ENCODE results near the gene ARSI.
"Not testable (repeated sequence)": the region's sequence is repeated elsewhere in the genome, so short reads cannot be mapped to it uniquely, and the experiment has no call there.

ARSI gene

DNA sequence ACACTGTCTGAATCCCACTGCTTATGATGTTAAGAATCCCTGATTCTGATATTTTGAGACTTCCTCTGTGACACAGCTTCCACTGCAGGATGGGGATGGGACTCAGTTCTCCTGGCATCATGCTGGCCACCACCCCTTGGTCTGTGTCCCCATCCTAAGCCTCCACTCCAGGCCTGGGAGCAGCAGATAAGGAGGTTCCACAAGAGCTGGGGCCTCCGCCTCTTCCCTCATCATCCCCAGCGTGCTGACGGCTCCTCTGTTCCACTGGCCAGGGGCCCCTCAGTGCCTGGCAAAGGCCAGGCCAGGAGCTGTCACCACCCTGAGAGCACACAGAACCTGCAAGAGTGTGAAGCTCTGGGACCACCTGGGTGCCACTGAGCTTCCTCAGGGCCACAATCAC is 53.8 kb downstream of the ARSI start:
- H3K4me3 ChIP-seq (ENCODE audit: insufficient read depth, low read length, poor library complexity, severe bottlenecking): no peak overlapping the region

DNA sequence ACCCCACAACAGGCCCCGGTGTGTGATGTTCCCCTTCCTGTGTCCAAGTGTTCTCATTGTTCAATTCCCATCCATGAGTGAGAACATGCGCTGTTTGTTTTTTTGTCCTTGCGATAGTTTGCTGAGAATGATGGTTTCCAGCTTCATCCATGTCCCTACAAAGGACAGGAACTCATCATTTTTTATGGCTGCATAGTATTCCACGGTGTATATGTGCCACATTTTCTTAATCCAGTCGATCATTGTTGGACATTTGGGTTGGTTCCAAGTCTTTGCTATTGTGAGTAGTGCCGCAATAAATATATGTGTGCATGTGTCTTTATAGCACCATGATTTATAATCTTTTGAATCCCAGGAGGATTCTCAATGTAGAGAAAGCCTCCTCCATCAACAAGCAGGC is 54.2 kb downstream of the ARSI start:
- not testable (repeated sequence) for H3K27ac ChIP-seq (ENCODE audit: low read depth, low read length); H3K9me3 ChIP-seq (ENCODE audit: insufficient read depth, low read length); H3F3A ChIP-seq (ENCODE audit: insufficient read depth); H2AFZ ChIP-seq (ENCODE audit: low read depth, low read length, severe bottlenecking); H3K4me2 ChIP-seq (ENCODE audit: low read depth, low read length, poor library complexity, severe bottlenecking); H4K20me1 ChIP-seq (ENCODE audit: low read depth, low read length); H3K79me2 ChIP-seq (ENCODE audit: insufficient read depth, low read length); H3K9me2 ChIP-seq (replicated peaks; ENCODE audit: insufficient read depth, low read length); H3K27me3 ChIP-seq (ENCODE audit: low read length); H3K4me3 ChIP-seq (ENCODE audit: insufficient read depth, low read length, poor library complexity, severe bottlenecking); H3K36me3 ChIP-seq (ENCODE audit: low read length); H3K9ac ChIP-seq (ENCODE audit: low read length)

More for the DNA sequence above, 53.8 kb downstream of the ARSI start:
- H3F3A ChIP-seq (ENCODE audit: insufficient read depth): no peaks in the 10 kb centered on the region
- no peak overlapping the region for H3K4me2 ChIP-seq (ENCODE audit: low read depth, low read length, poor library complexity, severe bottlenecking)
- H3K9me2 ChIP-seq (replicated peaks; ENCODE audit: insufficient read depth, low read length): no peaks in the 10 kb centered on the region
- no peaks in the 10 kb centered on the region for H3K27me3 ChIP-seq (ENCODE audit: low read length)
- no peaks in the 10 kb centered on the region for H3K79me2 ChIP-seq (ENCODE audit: insufficient read depth, low read length)
- H3K9ac ChIP-seq (ENCODE audit: low read length): no peak overlapping the region
- H3K36me3 ChIP-seq (ENCODE audit: low read length): no peaks in the 10 kb centered on the region
- TF ChIP-seq, protein P1, sequence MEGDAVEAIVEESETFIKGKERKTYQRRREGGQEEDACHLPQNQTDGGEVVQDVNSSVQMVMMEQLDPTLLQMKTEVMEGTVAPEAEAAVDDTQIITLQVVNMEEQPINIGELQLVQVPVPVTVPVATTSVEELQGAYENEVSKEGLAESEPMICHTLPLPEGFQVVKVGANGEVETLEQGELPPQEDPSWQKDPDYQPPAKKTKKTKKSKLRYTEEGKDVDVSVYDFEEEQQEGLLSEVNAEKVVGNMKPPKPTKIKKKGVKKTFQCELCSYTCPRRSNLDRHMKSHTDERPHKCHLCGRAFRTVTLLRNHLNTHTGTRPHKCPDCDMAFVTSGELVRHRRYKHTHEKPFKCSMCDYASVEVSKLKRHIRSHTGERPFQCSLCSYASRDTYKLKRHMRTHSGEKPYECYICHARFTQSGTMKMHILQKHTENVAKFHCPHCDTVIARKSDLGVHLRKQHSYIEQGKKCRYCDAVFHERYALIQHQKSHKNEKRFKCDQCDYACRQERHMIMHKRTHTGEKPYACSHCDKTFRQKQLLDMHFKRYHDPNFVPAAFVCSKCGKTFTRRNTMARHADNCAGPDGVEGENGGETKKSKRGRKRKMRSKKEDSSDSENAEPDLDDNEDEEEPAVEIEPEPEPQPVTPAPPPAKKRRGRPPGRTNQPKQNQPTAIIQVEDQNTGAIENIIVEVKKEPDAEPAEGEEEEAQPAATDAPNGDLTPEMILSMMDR (IDR thresholded peaks at IDR 0.05; ENCODE audit: insufficient read depth, low read length, poor library complexity, severe bottlenecking): no peak
- TF ChIP-seq EZH2phosphoT487 (conservative IDR thresholded peaks at IDR 0.05; ENCODE audit: low read length): no peak
- no peak overlapping the region for H3K27ac ChIP-seq (ENCODE audit: low read depth, low read length)
- no peaks in the 10 kb centered on the region for H3K9me3 ChIP-seq (ENCODE audit: insufficient read depth, low read length)
- no peaks in the 10 kb centered on the region for H4K20me1 ChIP-seq (ENCODE audit: low read depth, low read length)
- H2AFZ ChIP-seq (ENCODE audit: low read depth, low read length, severe bottlenecking): no peak overlapping the region

DNA sequence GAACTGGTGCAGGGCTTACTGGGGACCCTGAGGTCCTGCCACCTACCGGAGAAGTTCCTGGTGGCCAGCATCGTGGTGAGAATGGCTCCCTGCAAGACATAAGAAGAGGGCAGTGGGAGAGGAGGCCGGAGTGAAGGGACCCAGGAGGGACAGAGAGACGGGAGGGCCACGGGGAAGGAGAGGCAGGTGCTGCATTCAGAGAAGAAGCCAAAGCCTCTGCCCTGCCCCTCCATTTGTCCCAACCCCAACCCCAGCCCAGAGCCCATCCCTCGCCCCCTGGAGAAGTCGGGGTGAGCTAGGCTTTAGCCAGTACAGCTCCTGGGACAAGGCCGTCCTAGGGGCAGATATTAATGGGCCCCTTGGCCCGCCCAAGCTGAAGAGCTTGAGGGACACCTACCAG is 55.0 kb downstream of the ARSI start:
- Histone ChIP-seq H3K9me3 (ENCODE audit: insufficient read depth, low read length) (no peaks in the 10 kb centered on the region), H3K4me2 (ENCODE audit: low read depth, low read length, poor library complexity, severe bottlenecking) (no peak overlapping the region), H3K9ac (ENCODE audit: low read length) (no peak overlapping the region), H3K9me2 (replicated peaks; ENCODE audit: insufficient read depth, low read length) (no peaks in the 10 kb centered on the region), H3F3A (ENCODE audit: insufficient read depth) (no peaks in the 10 kb centered on the region), H2AFZ (ENCODE audit: low read depth, low read length, severe bottlenecking) (no peak overlapping the region), H4K20me1 (ENCODE audit: low read depth, low read length) (no peaks in the 10 kb centered on the region), H3K27ac (ENCODE audit: low read depth, low read length) (no peak overlapping the region), H3K27me3 (ENCODE audit: low read length) (no peaks in the 10 kb centered on the region), H3K36me3 (ENCODE audit: low read length) (no peaks in the 10 kb centered on the region), H3K4me3 (ENCODE audit: insufficient read depth, low read length, poor library complexity, severe bottlenecking) (no peak overlapping the region), H3K79me2 (ENCODE audit: insufficient read depth, low read length) (no peaks in the 10 kb centered on the region)
- TF ChIP-seq, protein P1 (IDR thresholded peaks at IDR 0.05; ENCODE audit: insufficient read depth, low read length, poor library complexity, severe bottlenecking): no peak
- TF ChIP-seq EZH2phosphoT487 (conservative IDR thresholded peaks at IDR 0.05; ENCODE audit: low read length): no peak

DNA sequence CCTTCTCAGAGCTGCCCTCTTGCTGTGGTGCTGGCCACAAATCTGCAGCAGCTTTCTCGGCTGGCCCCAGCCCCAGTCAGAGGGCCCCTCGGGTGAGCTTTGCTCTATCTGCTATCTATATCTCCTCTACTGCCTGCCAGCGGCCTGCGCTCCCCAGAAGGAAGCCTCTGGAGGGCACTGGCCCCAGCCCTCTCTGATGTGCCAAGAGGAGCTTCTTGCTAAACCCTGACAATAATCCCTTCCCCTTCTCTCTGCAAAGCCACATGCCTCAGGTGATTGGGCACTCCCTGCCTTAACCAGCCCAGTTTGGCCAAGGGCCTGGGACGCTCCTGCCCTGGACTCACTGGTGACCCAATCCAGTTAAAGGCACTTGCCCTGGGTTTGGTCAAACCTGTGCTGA is 55.9 kb downstream of the ARSI start:
- TF ChIP-seq, protein P1 (IDR thresholded peaks at IDR 0.05; ENCODE audit: insufficient read depth, low read length, poor library complexity, severe bottlenecking): no peak
- no peak for TF ChIP-seq EZH2phosphoT487 (conservative IDR thresholded peaks at IDR 0.05; ENCODE audit: low read length)
- no peaks in the 10 kb centered on the region for H3K79me2 ChIP-seq (ENCODE audit: insufficient read depth, low read length)
- H3K4me2 ChIP-seq (ENCODE audit: low read depth, low read length, poor library complexity, severe bottlenecking): no peak overlapping the region
- no peaks in the 10 kb centered on the region for H3K27me3 ChIP-seq (ENCODE audit: low read length)
- no peaks in the 10 kb centered on the region for H4K20me1 ChIP-seq (ENCODE audit: low read depth, low read length)
- H3K4me3 ChIP-seq (ENCODE audit: insufficient read depth, low read length, poor library complexity, severe bottlenecking): no peak overlapping the region
- H3K27ac ChIP-seq (ENCODE audit: low read depth, low read length): no peak overlapping the region
- no peaks in the 10 kb centered on the region for H3F3A ChIP-seq (ENCODE audit: insufficient read depth)
- no peak overlapping the region for H3K9ac ChIP-seq (ENCODE audit: low read length)
- H3K9me2 ChIP-seq (replicated peaks; ENCODE audit: insufficient read depth, low read length): no peaks in the 10 kb centered on the region
- no peaks in the 10 kb centered on the region for H3K36me3 ChIP-seq (ENCODE audit: low read length)
- H2AFZ ChIP-seq (ENCODE audit: low read depth, low read length, severe bottlenecking): no peak overlapping the region
- H3K9me3 ChIP-seq (ENCODE audit: insufficient read depth, low read length): no peaks in the 10 kb centered on the region

Measured in SU-DHL-6 (cell line).